HG02798 (cell line): ENCODE measurements around the gene SH3TC1.

Source experiments
- ATAC-seq: cut with Tn5 transposase; IDR thresholded peaks from one replicate; pipeline ENCODE4 v1.9.1; 2021; ENCODE audit warnings: mild to moderate bottlenecking; ENCODE audit not compliant: unreplicated experiment, poor library complexity

The SH3TC1 gene

DNA sequence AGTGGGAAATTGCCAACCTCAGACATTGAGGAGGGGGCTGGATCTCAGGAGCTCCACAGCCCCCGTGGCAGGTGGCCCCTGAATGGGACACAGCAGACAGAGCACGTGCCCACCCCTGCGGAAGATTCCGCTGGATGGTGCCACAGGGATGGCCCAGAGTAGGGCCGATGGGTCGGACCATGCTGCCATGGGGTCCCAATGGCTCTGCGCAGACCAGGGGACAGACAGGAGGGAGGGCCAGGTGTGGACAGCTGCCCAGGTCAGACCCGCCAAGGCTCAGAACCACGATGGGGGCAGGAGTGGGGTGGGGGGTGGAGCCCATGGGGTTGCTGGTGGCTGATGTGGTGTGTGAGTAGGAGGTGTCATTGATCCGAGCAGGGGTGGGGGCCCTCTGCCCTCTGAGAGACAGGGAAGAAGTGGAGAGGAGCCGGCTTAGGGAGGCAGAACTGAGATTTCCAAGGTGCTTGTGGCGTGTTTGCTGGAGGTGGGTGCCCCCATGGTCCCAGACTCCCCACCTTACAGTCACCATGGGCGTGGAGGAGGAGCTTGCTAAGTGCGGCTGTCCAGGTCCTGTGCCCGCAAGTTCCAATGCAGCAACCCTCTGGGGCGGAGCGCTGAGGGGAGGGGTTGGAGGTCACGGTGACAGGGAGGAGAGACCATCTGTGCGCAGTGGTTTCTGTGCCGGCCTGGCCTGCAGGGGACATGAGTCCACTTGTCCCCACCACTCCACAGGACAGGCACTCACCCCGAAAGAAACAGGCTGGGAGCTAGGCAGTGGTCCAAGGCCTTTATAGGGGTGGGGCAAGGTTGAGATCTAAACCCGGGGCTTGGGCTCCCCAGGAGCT is 12.9 kb downstream of the SH3TC1 start:
- ATAC-seq, result no peak

DNA sequence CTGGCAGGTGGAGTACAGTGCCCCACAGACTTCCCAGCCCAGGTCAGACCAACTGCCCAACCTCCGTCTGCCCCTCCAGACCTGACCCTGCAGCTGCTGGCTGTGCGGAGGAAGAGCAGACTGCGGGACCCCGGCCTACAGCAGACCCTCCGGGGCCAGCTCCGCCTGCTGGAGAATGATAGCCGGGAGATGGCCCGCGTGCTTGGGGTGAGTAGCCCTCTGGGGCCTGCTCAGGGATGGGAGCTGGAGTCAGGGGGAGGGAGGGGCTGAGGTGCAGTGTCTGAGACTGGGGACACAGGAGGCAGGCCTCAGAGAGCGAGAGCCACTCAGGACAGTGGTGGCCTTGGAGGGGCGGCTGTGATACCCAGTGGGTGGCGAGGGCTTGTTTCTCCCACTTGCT is 13.5 kb downstream of the SH3TC1 start:
- no peak for ATAC-seq

DNA sequence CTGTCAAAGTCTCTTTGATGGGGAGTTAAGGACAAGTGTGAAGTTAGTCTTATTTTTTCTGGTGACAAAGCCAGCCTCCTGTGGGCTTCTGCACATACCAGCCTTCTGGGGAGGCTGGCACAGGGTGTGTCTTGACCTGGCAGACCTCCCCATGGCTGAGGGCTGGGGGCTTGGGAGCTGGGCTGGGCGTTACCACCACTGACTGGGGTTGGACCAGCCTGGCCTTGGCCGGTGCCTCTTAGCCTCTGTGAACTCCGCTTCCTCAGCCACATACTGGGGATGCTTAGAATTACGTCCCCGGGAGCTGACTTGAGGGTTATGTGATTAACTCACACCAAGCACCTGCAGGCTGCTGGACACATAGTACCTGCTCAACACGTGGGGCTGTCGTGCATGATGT is 14.0 kb downstream of the SH3TC1 start:
- no peak for ATAC-seq

DNA sequence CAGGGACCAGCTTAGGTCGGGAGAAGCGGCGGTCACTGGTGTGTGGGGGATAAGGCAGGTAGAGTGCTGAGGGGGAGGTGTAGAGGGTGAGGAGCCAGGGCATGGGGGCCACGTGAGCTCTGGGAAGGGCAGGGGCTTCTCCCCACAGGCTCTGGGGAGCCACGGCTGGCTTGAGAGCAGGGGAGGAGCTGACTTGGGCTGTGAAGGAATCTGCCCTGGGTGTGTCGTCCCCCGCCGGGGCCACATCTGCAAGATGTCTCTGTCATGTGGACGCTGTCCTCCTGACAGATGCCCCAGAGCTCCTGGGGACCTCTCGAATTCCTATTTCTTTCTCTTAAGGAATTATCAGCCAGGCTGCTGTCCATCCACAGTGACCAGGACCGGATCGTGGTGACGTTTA is 15.0 kb downstream of the SH3TC1 start:
- ATAC-seq, result no peak

DNA sequence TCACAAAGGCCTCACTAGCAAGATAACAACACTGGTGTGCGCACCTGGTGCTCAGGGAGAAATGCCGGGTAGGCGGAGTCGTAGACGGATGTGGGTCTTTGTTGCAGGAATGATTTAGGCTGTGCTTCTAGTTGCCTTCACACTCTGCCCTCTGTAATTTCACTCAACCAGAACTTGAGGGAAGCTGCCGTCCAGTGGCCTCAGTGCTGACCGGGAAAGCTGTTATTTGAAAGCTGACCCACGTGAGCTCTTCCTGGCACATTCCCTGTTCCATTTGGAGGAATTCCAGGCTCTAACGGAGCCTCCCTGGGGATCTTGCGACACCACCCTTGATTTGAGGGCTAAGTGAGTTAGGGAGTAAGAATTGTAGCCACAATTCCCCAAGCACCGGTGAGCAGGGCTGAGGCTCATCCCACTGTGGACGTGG is 15.9 kb downstream of the SH3TC1 start:
- ATAC-seq, result no peak

- ATAC-seq, result no peak
Measured at GRCh38 chr4:8215641-8216442, 16.8 kb downstream of the SH3TC1 start.

GRCh38 chr4:8216443-8217245 is 17.6 kb downstream of the SH3TC1 start:
- no peak for ATAC-seq

DNA sequence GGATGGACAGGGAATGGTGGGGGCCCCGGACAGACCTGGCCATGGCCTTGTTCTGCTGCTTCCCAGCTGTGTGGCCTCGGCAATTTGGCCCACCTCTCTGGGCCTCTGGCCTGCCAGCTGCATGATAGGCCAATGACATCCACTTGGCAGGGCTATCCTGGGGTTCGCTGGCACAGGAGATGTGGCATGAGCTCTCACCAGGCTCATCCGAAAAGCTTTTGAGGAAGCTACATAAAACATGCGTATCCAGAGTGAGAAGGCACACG is 18.1 kb downstream of the SH3TC1 start:
- ATAC-seq, result no peak

- ATAC-seq, result no peak
Measured at GRCh38 chr4:8217871-8218270, 18.8 kb downstream of the SH3TC1 start.

DNA sequence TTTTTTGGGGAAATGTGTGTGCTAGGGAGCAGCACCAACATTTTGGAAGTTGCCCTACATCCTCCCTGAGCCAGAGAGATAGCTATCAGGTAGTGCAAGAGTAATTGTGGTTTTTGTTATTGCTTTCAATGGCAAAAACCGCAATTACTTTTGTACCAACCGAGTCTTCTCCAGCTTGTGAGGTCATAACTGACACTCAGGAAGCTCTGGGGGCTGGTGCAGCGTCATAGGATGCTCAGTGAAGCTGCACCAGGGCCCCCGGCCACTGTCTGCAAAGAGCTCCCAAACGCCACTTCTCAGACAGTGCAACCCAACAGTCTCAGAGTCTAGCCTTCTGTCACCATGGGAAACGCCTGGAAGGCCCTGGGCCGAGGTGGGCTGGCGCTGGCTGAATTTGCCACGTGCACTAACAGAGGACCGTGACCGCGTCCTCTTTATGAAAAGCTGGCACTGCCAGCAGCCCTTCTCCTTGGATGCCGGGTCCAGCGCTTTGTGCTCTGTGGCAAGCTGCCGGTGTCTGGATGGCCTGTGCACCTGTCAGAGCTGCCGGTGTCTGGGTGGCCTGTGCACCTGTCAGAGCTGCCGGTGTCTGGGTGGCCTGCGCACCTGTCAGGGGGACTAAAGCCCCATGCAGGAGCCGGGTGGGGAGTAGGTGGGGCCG is 19.4 kb downstream of the SH3TC1 start:
- no peak for ATAC-seq

DNA sequence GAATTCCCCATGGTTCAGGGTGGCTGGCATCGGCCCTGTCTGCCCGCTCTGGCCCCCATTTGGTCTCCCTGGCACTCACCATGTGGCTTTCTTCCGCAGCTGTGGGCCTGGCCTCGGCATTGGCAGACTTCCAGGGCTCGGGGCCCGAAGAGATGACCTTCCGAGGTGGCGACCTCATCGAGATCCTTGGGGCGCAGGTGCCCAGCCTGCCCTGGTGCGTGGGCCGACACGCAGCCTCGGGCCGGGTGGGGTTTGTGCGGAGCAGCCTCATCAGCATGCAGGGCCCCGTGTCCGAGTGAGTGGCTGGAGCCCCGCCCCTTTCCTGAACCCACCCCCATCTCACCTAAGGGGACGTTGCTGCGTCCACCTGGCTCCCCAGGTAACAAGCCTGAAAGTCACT is 20.1 kb downstream of the SH3TC1 start:
- ATAC-seq, result no peak

DNA sequence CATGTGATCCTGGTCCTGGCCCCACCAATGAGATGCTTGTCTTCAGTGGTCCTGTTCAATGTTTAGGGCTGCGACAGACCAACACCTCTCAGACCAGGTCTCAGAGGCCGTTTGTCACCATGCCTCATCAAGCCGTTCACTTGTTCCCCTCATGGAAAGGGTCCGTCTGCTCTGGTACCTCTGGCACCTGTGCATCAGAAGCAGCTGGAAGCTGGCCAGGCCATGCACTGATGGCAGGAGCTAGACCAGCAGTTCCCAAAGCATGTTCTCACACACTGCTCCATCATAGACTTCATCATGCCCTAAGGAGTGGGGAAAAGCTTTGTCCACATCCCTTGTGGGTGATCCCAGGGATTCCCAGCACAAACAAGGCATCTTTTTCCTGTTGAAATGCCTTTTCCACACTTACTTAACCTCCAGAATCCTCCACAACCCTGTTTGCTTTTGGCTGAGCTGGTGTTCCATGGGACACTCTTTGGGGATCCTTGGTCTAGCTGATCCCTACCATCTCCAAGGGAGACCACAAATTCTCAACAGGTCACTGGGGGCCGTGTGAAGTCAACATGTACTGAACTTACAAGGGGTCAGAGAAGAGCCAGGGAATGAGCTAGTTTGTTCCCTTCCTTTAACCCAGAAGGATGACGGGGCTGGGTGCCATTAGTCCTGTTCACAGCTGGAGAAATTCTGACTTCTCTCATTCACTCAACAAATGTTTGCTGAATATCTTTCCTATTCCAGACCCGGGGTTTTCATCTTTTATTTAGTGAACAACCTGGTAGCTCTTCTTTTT is 21.8 kb downstream of the SH3TC1 start:
- ATAC-seq, result no peak

- no peak for ATAC-seq
Measured at GRCh38 chr4:8221476-8221875, 22.4 kb downstream of the SH3TC1 start.

GRCh38 chr4:8221985-8222384 is 22.9 kb downstream of the SH3TC1 start:
- no peak for ATAC-seq

- ATAC-seq, result no peak
Measured at GRCh38 chr4:8222609-8223388, 23.7 kb downstream of the SH3TC1 start.

DNA sequence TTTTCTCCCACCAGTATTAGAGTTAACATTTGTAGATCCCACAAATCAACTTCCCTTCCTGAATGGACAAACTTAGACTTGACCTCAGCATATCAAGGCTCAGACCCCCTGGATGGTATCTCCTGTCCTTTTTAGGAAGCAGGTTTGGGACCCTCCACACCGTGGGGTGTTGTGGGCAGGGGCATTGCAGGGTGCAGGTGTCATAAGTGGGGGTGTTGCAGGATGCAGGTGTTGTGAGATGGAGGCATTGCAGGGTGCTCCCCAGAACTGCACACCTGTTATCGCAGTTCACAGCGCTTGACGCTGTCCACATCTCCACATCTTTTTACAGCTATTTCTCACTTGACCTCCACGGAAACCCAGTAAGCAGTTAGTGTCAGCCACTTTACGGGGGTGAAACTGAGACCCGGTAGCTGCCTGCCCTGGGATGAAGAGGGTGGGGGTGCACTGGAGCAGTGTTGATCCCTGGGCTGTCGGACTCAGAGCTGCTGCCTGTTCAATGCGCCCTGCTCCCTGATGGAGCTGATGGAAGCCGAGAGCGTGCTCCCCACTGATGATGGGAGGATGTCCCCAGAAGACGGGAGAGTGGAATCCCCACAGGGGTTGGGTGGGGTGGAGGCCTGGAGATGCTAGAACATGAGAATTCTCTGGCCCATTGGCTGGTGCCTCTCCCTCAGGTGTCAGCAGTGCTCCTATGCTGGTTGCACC is 25.3 kb downstream of the SH3TC1 start:
- ATAC-seq, result no peak

GRCh38 chr4:8224975-8225625 is 26.0 kb downstream of the SH3TC1 start:
- ATAC-seq, result no peak
